DMS153 (cell line): ENCODE measurements around the gene CASQ1.

Experiments used
- DNase-seq: peaks from one replicate; lab custom pipeline; 2025; lab: John Stamatoyannopoulos, UW

Gene CASQ1

GRCh38 chr1:160189649-160190625 is at the start of gene CASQ1:
Gene CASQ1, plus strand, starts transcription at chr1:160190575. Its CDS starts 177 bp downstream, at chr1:160190752.
- no peak for DNase-seq

- DNase-seq = no peak
These were observed 46.7 kb upstream of the CASQ1 start for GRCh38 chr1:160143695-160144094.

- no peak for DNase-seq
These were observed 45.5 kb upstream of the CASQ1 start for GRCh38 chr1:160144921-160145320.

- no peak for DNase-seq
These were observed 44.3 kb upstream of the CASQ1 start for GRCh38 chr1:160146107-160146506.

- no peak for DNase-seq
These were observed 42.3 kb upstream of the CASQ1 start for GRCh38 chr1:160148121-160148520.

GRCh38 chr1:160149233-160149632 is 41.1 kb upstream of the CASQ1 start:
- DNase-seq = no peak

GRCh38 chr1:160149716-160150115 is 40.7 kb upstream of the CASQ1 start:
- no peak for DNase-seq

- DNase-seq = no peak
These were observed 39.1 kb upstream of the CASQ1 start, which contains the start of gene ATP1A4 for GRCh38 chr1:160151303-160151702. Gene ATP1A4, plus strand, starts transcription at chr1:160151603. Its CDS starts 438 bp downstream, at chr1:160152041.

- no peak for DNase-seq
These were observed 35.6 kb upstream of the CASQ1 start for GRCh38 chr1:160154790-160155189.

GRCh38 chr1:160156361-160156760 is 34.0 kb upstream of the CASQ1 start:
- no peak for DNase-seq

GRCh38 chr1:160157174-160157573 is 33.2 kb upstream of the CASQ1 start:
- DNase-seq = no peak

GRCh38 chr1:160158031-160158430 is 32.3 kb upstream of the CASQ1 start:
- no peak for DNase-seq

- no peak for DNase-seq
These were observed 31.8 kb upstream of the CASQ1 start for GRCh38 chr1:160158534-160158933.

- no peak for DNase-seq
These were observed 30.5 kb upstream of the CASQ1 start for GRCh38 chr1:160159846-160160245.

GRCh38 chr1:160161965-160162705 is 28.2 kb upstream of the CASQ1 start:
- no peak for DNase-seq

GRCh38 chr1:160162931-160163330 is 27.4 kb upstream of the CASQ1 start:
- DNase-seq = no peak

GRCh38 chr1:160163615-160164014 is 26.8 kb upstream of the CASQ1 start:
- DNase-seq = no peak

GRCh38 chr1:160164121-160164520 is 26.3 kb upstream of the CASQ1 start:
- DNase-seq = no peak

GRCh38 chr1:160166166-160166868 is 24.1 kb upstream of the CASQ1 start:
- DNase-seq = no peak

- DNase-seq = no peak
These were observed 23.3 kb upstream of the CASQ1 start for GRCh38 chr1:160167056-160167455.

GRCh38 chr1:160167580-160167979 is 22.8 kb upstream of the CASQ1 start:
- DNase-seq = no peak

- DNase-seq = no peak
These were observed 22.4 kb upstream of the CASQ1 start for GRCh38 chr1:160168016-160168415.
